Activated naive CD4-positive, alpha-beta T cell treated with anti-CD3 and anti-CD28 coated beads, Interleukin-2, amount 50 U/mL, for 72 hours (primary cell): ENCODE results near the gene TIFAB. TPM values are rescaled to one million over a fixed set of nuclear protein-coding genes. Genes with fewer than 3 reads are reported as not detected.

Source experiments
- ATAC-seq, 2 donors: fragments of 150-1000 bp; cut with Tn5 transposase; 2 replicates each; pipeline ENCODE4 v1.10.0; 2021; ENCODE audit warnings: mild to moderate bottlenecking in 2 of 2, moderate library complexity in 2 of 2
- DNase-seq, 2 donors: peaks; one replicate each; pipeline ENCODE4 v3.0.0; 2021 to 2022; ENCODE audit warnings: low spot score in 2 of 2
- H3K27ac Mint-ChIP-seq, 2 donors: one replicate each; pipeline ENCODE4 v1.8.0; 2022; ENCODE audit warnings: mild to moderate bottlenecking in 2 of 2, mixed read lengths in 2 of 2
- H3K36me3 Mint-ChIP-seq, 2 donors: one replicate each; pipeline ENCODE4 v1.8.0; 2022; ENCODE audit warnings: mixed read lengths in 2 of 2
- H3K9me3 Mint-ChIP-seq, 2 donors: one replicate each; pipeline ENCODE4 v1.8.0; 2022; ENCODE audit warnings: mixed read lengths in 2 of 2
- total RNA-seq, 2 donors: library from RNA; stranded (reverse); gene quantifications; one replicate each; pipeline ENCODE4 v1.2.3, GENCODE V29; 2022

TIFAB gene
- total RNA-seq, 2 donors from 2014 or later: not detected

DNA sequence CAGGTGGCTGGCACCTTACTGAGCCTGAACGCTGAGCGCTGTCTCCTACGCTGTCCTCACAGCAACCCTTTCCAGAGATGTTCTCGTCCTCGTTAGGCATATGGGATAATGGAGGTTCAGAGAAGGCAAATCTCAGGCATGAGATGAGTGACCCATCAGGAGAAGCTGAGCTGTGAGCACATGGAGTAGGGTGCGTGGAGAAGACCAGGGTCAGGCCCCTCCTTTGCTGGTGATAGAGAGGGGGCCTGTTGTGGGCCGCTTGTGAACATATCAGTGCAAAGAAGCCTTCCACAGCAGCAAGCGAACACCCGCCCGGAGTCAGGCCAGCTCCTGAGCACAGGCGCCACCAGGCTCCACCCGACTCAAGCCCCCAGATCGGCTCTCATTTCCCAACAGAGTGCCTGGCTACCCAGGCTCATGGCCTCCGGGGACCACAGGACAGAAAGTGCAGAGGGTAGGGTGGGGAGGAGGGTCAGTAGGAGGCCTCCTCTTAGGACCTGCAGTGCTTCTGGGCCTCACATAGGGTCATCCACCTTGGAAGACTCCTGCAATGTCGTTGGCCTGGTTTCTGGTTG lies 15.0 kb upstream of the TIFAB start:
- Mint-ChIP-seq H3K9me3 (no peaks in the 10 kb centered on the region), H3K36me3 (no peaks in the 10 kb centered on the region), H3K27ac (no peak overlapping the region)
- no peak for DNase-seq
- no peak for ATAC-seq

- ATAC-seq: peak; percentile 90 to 93
- H3K9me3 Mint-ChIP-seq: no peaks in the 10 kb centered on the region
- no peak overlapping the region for H3K27ac Mint-ChIP-seq
- no peaks in the 10 kb centered on the region for H3K36me3 Mint-ChIP-seq
- DNase-seq: peak; percentile 64 to 79
These were observed 14.3 kb upstream of the TIFAB start for GRCh38 chr5:135466178-135467050.

GRCh38 chr5:135465391-135466122 lies 13.4 kb upstream of the TIFAB start:
- ATAC-seq (no peak), DNase-seq (no peak)
- Mint-ChIP-seq H3K9me3 (no peaks in the 10 kb centered on the region), H3K27ac (no peak overlapping the region), H3K36me3 (no peaks in the 10 kb centered on the region)

- DNase-seq (peak in 1 of 2 donors; percentile 57), ATAC-seq (peak; percentile 19 to 66)
- H3K27ac Mint-ChIP-seq: no peak overlapping the region
- H3K9me3 Mint-ChIP-seq: no peaks in the 10 kb centered on the region
- H3K36me3 Mint-ChIP-seq: no peaks in the 10 kb centered on the region
These were observed 10.2 kb upstream of the TIFAB start for GRCh38 chr5:135462304-135462703.

DNA sequence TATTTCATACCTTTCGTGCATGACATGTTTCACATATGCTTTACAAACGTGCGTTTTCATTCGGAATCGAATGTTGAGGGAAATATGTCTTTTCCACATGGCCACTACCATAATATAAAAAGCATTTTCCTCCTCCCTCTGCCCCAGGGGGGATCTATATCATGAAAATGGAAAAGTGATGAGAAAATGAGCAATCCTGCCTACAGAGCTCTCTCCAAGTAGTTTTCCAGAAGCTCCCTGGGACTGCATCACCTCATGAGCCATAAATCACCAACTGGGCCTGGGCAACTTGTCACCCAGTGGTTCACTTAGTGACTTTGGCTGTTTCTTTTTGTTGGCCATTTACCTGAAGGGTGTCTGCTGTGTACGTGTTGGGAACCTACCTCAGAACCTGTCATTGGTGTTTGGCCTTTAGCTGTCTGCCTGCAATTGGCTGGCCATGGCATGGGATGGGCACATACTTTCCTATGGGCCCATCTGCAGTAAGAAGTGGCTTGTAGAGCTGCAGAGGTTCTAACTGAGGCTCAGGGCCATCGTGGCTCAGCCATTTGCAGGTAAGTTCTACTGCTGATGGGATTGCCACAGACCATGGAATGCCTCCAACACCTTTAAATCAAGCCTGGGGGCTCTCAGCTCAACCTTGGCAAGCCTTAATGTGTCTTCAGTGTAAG lies 9.5 kb upstream of the TIFAB start:
- Mint-ChIP-seq H3K27ac (no peak overlapping the region), H3K36me3 (no peaks in the 10 kb centered on the region), H3K9me3 (no peaks in the 10 kb centered on the region)
- DNase-seq (no peak), ATAC-seq (no peak)

GRCh38 chr5:135460246-135461033 lies 8.3 kb upstream of the TIFAB start:
- no peaks in the 10 kb centered on the region for H3K9me3 Mint-ChIP-seq
- no peak for ATAC-seq
- peak in 1 of 2 donors; percentile 26 for DNase-seq
- H3K27ac Mint-ChIP-seq: no peak overlapping the region
- H3K36me3 Mint-ChIP-seq: no peaks in the 10 kb centered on the region

DNA sequence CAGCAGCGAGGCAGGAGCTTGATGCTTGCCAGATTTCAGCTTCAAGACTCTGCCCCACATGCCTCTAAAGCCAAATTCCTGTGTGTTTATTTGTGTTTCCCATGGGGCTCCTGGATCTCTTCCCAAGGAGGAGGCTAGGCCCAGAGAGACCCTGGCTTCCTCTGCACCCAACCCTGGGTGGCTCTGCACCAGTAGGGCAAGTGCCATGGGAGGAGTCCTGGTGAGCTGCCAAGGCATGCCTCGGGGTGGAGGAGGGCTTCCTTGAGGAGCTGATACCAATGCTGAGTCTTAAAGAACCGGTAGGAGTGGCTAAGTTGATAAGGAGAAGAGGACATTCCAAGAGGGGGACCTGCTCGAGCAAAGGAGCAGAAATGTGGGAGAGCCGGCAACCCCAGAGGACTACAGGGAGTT lies 6.8 kb upstream of the TIFAB start:
- DNase-seq (no peak), ATAC-seq (no peak)
- H3K27ac Mint-ChIP-seq: no peak overlapping the region
- H3K36me3 Mint-ChIP-seq: no peaks in the 10 kb centered on the region
- H3K9me3 Mint-ChIP-seq: no peaks in the 10 kb centered on the region

DNA sequence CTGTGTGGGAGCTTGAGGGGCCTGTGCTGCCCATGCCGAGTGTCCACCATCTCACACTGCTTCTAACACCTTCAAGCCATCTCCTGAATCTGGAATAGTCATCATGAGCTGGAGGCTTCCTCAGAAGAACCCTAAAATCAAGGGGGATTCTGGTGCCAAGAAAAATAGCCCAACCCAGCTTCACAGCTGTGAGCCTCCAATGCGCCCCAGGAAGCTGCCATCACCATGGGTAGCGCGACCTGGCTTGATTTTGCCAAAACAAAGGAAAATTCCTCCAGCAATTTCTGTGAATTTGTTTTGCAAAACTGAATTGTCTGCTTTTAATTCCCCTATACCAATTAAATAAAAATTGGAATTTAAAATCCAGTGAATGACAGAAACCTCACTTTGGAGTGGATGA lies 6.2 kb upstream of the TIFAB start:
- DNase-seq (no peak), ATAC-seq (no peak)
- no peak overlapping the region for H3K27ac Mint-ChIP-seq
- H3K36me3 Mint-ChIP-seq: no peaks in the 10 kb centered on the region
- no peaks in the 10 kb centered on the region for H3K9me3 Mint-ChIP-seq

DNA sequence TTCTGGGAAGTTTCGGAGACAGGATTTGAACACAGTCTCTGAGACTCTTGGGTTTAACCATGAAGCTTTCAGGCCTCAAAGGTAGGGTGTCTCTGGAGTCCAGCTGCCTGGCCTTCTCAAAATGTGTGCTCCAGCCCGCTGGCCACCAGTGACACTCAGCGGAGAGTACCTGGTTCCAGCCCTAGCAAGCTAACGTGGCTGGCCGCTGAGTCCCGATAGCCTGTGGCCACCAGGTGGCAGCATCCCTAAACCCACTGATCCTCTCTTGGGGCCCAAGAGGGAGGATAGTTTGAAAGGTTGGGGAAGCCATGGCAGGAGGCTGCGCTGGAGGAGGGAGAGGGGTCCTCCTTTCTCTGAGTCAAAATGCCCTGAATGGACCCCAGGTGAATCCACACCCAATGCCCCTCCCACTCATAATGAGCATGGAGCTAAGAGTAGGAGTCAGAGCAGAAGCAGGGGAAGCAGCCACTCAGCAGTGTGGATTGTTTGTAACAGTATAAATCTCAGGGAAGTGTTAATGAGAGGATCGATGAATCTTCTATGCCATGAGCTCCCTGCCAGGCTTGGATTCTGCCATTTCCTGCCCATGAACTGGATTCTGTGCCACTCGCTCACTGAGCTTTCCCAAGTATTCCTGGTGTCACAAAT lies 5.4 kb upstream of the TIFAB start:
- ATAC-seq (peak; percentile 74 to 79), DNase-seq (peak; percentile 56 to 70)
- no peaks in the 10 kb centered on the region for H3K9me3 Mint-ChIP-seq
- no peaks in the 10 kb centered on the region for H3K36me3 Mint-ChIP-seq
- H3K27ac Mint-ChIP-seq: no peak overlapping the region

DNA sequence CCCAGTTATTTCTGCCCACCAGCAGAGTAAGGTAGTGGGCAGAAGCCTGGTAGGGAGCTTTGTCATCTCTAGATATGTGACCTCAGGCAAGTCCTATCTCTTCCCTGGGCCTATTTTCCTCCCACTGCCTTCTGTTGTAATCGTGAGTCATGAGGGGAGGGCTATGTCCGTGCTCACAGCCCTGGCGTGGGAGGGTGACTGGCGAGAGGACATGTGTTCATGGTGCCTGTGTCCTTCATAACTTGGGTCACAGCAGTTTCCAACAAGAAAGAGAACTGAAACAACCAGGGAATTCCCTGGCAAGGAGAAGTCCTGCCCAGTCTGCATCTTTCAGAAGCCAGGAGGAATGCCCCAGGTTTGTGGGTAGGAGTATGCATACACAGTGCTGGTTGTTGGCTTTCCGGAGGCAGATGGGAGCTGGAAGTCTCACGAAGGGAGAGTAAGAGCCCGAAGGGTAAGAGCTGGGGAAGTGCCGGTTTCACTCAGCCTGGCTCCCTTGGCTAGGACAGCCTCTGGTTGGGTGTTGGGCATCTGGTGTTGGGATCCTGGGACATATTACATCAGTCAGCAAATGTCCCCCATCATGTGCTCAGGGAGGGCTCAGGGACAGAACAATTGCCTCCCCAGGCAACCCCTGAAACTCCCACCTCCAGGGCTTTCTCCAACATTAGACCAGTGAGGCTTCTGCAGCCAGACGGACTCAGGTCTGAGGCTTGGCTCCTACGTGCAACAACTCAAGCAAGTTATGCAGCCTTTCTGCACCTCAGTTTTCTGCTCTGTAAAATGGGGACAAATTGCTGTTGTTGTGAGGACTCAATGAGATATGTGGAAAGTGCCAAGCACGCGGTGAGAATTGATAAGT lies 4.3 kb upstream of the TIFAB start:
- DNase-seq (peak in 1 of 2 donors; percentile 41), ATAC-seq (peak in 1 of 2 donors; percentile 29)
- no peaks in the 10 kb centered on the region for H3K9me3 Mint-ChIP-seq

DNA sequence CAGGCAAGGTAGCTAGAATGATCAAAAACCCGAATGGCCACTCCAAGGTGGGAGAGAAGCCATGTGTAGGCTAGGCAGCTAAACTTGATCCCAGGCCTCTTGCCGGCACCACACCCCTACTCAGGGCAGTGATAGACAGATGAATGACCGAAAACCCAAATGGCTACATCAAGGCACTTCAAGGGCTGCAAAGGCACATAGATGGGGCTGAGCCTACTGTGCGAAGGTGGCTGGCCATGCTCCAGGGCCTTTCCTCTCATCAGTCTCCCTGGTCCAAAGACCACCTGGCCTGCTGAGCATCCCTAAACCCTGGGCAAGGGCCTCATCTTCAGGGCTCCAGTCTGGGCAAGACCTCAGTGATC lies 3.7 kb upstream of the TIFAB start:
- no peaks in the 10 kb centered on the region for H3K36me3 Mint-ChIP-seq
- no peak for ATAC-seq
- H3K27ac Mint-ChIP-seq: no peak overlapping the region
- DNase-seq: peak in 1 of 2 donors; percentile 41
- H3K9me3 Mint-ChIP-seq: no peaks in the 10 kb centered on the region

More for the DNA sequence above, 4.3 kb upstream of the TIFAB start:
- Mint-ChIP-seq H3K36me3 (no peaks in the 10 kb centered on the region), H3K27ac (no peak overlapping the region)

DNA sequence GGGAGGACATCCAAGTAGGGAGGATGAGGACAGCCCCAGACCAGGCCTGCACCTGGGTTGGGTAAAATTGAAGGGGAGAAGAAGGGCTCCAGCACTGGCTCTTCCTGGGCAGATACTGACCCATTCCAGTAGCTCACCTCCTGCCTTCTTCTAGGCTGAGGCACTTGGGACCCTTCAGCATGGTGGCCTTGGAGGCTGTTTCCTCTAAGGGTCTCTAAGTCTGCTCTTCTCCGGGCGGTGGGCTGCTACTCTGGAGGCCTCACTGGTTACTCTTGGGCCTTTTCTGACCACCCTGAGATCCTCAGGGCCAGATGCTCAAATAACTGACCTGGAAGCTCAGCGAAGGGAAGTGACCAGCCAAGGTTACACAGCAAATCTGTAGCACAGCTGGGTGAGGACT lies 2.8 kb upstream of the TIFAB start:
- Mint-ChIP-seq H3K27ac (no peak overlapping the region), H3K36me3 (no peaks in the 10 kb centered on the region), H3K9me3 (no peaks in the 10 kb centered on the region)
- peak in 1 of 2 donors; percentile 43 for DNase-seq
- no peak for ATAC-seq

DNA sequence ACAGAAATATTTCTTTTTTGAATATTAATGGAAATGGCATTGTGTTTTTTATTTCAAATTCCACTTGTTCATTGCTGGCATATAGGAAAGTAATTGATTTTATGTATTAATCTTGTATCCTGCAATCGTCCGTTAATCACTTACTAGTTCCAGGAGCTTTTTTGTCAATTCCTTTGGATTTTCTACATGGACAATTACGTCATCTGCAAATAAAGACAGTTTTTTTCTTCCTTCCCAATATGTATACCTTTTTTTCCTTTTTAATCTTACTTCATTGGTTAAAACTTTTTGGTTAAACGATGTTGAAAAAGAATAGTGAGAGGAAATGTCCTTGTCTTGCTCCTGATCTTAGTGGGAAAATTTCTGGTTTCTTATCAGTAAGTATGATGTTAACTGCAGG lies 1.5 kb upstream of the TIFAB start:
- ATAC-seq: no peak
- no peak overlapping the region for H3K27ac Mint-ChIP-seq
- H3K9me3 Mint-ChIP-seq: no peaks in the 10 kb centered on the region
- no peaks in the 10 kb centered on the region for H3K36me3 Mint-ChIP-seq
- DNase-seq: no peak

DNA sequence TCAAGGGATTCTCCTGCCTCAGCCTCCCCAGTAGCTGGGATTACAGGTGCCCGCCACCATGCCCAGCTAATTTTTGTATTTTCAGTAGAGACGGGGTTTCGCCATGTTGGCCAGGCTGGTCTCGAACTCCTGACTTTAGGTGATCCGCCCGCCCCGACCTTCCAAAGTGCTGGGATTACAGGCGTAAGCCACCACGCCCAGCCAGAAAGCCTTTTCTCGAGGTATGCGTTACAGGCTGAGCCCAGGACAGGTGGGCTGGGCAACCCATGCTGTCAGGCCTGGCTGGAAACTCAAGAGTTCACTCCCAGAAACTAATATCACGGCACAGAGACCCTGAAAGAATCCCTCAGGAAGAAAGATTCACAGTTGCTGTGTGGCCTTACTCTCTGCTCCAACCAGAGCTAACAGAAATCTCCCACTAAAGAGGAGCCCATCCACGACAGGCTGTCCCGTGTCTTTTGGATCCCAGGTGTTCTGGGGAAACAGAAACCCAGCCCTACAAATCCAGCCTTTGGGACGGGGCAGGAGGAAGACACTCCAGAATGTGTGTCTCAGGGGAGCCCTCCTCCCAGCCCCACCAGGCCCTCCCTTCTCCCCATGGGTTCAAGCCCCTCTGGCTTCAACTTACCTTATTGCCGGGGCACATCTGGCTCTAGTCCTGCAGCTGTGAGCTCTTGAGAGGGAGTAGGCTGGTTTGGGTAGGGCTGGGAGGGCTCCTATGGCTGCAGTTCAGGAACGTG lies 400 bp downstream of the TIFAB start:
- Mint-ChIP-seq H3K27ac (no peak overlapping the region), H3K9me3 (no peaks in the 10 kb centered on the region), H3K36me3 (no peaks in the 10 kb centered on the region)
- peak in 1 of 2 donors; percentile 16 for DNase-seq
- no peak for ATAC-seq
